HepG2 (cell line): ENCODE measurements around the gene AJUBA. TPM values are rescaled to one million over a fixed set of nuclear protein-coding genes. Genes with fewer than 3 reads are reported as not detected.

ENCODE experiments used
- HDAC1 ChIP-seq: sonication (generic); formaldehyde crosslinking; IDR thresholded peaks from 2 replicates; pipeline ENCODE4 v1.5.1; 2020; ENCODE audit warnings: mild to moderate bottlenecking, missing genetic modification reagents
- KMT2B ChIP-seq: IDR thresholded peaks from 2 replicates; pipeline ENCODE4 v1.6.1; 2016; ENCODE audit warnings: missing genetic modification reagents, missing compliant biosample characterization
- POLR2AphosphoS2 ChIP-seq: IDR thresholded peaks from 2 replicates; pipeline ENCODE4 v1.6.1; 2011; ENCODE audit warnings: low read depth, low read length, improper control_type of control experiment
- POLR2AphosphoS5 ChIP-seq: IDR thresholded peaks from 2 replicates; pipeline ENCODE4 v1.6.1; 2012; ENCODE audit warnings: low read depth, low read length
- SALL2 ChIP-seq: sonication (generic); formaldehyde crosslinking; IDR thresholded peaks from 2 replicates; pipeline ENCODE4 v1.8.1; 2023; ENCODE audit warnings: mild to moderate bottlenecking, missing genetic modification reagents, inconsistent platforms
- ZMYM3 ChIP-seq: sonication (generic); formaldehyde crosslinking; IDR thresholded peaks from 2 replicates; pipeline ENCODE4 v1.5.1; 2020; ENCODE audit warnings: mild to moderate bottlenecking, missing genetic modification reagents
- ZNF138 ChIP-seq: sonication (generic); formaldehyde crosslinking; IDR thresholded peaks from 2 replicates; pipeline ENCODE4 v1.5.0; 2020; ENCODE audit warnings: mild to moderate bottlenecking, low read depth, missing genetic modification reagents
- ZNF17 ChIP-seq: sonication (generic); formaldehyde crosslinking; IDR thresholded peaks from 2 replicates; pipeline ENCODE4 v1.5.0; 2020; ENCODE audit warnings: mild to moderate bottlenecking, missing genetic modification reagents
- ZNF292 ChIP-seq: sonication (generic); formaldehyde crosslinking; IDR thresholded peaks from 2 replicates; pipeline ENCODE4 v1.8.1; 2022; ENCODE audit warnings: mild to moderate bottlenecking, low read depth, missing genetic modification reagents, borderline replicate concordance
- polyA plus RNA-seq, 8 experiments: library from polyadenylated mRNA; depleted of rRNA in 3 of 8; stranded (reverse) in 7 of 8; unstranded in 1 of 8; fragments of >200 nt; fragmentation: Illumina TruSeq in 4 of 8; extraction: Trizol in 4 of 8; gene quantifications; 2 replicates each; pipeline versions ENCODE4 v1.2.1 to v1.2.3, GENCODE V29; 2011 to 2016; ENCODE audit warnings: low read depth in 4 of 8, missing spikeins in 1 of 8, mixed read lengths in 1 of 8; ENCODE audit not compliant: insufficient read depth in 1 of 8
- total RNA-seq, 5 experiments: library from RNA; depleted of rRNA; stranded (reverse); fragments of >200 nt; fragmentation: Illumina TruSeq; extraction: Trizol; gene quantifications; 2 replicates each; pipeline ENCODE4 v1.2.3, GENCODE V29; 2016; ENCODE audit warnings: low read depth in 1 of 5
- TF ChIP-seq, protein P1 (sequence below): sonication (generic); formaldehyde crosslinking; IDR thresholded peaks from 2 replicates; pipeline ENCODE4 v1.8.1; 2023; ENCODE audit warnings: mild to moderate bottlenecking, missing genetic modification reagents
- TF ChIP-seq, protein P2 (sequence below): sonication (generic); formaldehyde crosslinking; IDR thresholded peaks from 2 replicates; pipeline ENCODE4 v1.4.0; 2020; ENCODE audit warnings: missing genetic modification reagents
- TF ChIP-seq, protein P3 (sequence below): IDR thresholded peaks from 2 replicates; pipeline ENCODE4 v1.6.1; 2016
- TF ChIP-seq, protein P4 (sequence below): sonication (generic); formaldehyde crosslinking; IDR thresholded peaks from 2 replicates; pipeline ENCODE4 v1.4.0; 2020; ENCODE audit warnings: mild to moderate bottlenecking, missing genetic modification reagents
- TF ChIP-seq, protein P5 (sequence below): sonication (generic); formaldehyde crosslinking; IDR thresholded peaks from 2 replicates; pipeline ENCODE4 v1.4.0; 2020; ENCODE audit warnings: missing genetic modification reagents, mild to moderate bottlenecking, borderline replicate concordance
- TF ChIP-seq, protein P6 (sequence below): sonication (generic); formaldehyde crosslinking; IDR thresholded peaks from 2 replicates; pipeline ENCODE4 v1.4.0; 2020; ENCODE audit warnings: mild to moderate bottlenecking, low read depth, missing genetic modification reagents

The AJUBA gene
- total and polyA plus RNA-seq, 2 of the 13 experiments (the other 11 are each of a cell fraction or from before 2014, with no cell fraction given): 157 to 241 TPM

DNA sequence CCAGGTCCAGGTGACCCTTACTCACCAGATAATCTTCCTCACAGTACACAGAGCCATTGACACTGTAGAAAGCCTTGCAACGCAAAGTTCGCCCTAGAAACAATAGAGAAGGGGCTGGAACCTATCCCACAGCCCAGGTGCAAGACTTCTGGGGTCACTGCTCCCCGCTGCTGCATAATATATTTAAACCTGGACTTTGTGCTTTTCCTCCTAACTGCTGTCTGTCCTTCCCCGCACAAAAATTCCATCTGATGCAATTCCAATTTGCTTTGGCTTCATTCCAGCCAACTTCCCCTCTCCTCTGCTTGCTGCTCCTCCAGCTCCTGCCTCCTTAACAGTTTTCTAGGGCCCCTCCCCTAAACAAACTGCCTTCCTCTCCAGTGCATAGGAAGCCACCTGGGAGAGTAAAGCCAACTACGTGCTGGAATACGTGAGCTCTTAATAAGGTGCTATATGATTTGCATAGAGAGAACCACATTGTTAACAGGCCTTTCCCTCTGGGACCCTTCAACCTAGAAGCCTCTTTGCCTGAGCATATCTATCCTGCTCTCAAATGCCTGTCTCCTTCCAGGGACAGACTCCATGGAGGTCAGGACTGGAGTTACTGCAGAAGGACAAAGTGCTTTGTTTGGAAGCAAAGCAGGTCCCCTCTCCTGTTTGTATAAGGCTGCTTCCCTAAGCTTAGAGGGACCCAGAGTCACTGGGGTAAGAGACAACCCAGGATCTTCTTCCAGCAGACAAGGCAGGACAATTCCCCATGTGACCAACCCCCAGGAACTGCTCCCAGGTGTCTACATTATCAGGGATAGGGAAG, 5.5 kb downstream of the AJUBA start (continued):
- TF ChIP-seq, protein P1, sequence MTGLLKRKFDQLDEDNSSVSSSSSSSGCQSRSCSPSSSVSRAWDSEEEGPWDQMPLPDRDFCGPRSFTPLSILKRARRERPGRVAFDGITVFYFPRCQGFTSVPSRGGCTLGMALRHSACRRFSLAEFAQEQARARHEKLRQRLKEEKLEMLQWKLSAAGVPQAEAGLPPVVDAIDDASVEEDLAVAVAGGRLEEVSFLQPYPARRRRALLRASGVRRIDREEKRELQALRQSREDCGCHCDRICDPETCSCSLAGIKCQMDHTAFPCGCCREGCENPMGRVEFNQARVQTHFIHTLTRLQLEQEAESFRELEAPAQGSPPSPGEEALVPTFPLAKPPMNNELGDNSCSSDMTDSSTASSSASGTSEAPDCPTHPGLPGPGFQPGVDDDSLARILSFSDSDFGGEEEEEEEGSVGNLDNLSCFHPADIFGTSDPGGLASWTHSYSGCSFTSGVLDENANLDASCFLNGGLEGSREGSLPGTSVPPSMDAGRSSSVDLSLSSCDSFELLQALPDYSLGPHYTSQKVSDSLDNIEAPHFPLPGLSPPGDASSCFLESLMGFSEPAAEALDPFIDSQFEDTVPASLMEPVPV (CRISPR knock-in tag): no peak
- TF ChIP-seq HDAC1 (CRISPR knock-in tag) (no peak), SALL2 (no peak), POLR2AphosphoS5 (peak; percentile 72), ZNF17 (no peak), POLR2AphosphoS2 (peak; percentile 91), ZNF138 (CRISPR knock-in tag) (peak; percentile 69), ZMYM3 (CRISPR knock-in tag) (peak; percentile 69; the same call in 1 of the 2 replicates), ZNF292 (CRISPR knock-in tag) (peak; percentile 64), KMT2B (CRISPR knock-in tag) (peak; percentile 84)
- TF ChIP-seq, protein P2, sequence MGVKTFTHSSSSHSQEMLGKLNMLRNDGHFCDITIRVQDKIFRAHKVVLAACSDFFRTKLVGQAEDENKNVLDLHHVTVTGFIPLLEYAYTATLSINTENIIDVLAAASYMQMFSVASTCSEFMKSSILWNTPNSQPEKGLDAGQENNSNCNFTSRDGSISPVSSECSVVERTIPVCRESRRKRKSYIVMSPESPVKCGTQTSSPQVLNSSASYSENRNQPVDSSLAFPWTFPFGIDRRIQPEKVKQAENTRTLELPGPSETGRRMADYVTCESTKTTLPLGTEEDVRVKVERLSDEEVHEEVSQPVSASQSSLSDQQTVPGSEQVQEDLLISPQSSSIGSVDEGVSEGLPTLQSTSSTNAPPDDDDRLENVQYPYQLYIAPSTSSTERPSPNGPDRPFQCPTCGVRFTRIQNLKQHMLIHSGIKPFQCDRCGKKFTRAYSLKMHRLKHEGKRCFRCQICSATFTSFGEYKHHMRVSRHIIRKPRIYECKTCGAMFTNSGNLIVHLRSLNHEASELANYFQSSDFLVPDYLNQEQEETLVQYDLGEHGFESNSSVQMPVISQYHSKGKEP (CRISPR knock-in tag): 0 out of 2 replicates have a peak, but pooled peaks have one; percentile 73
- TF ChIP-seq, protein P3, sequence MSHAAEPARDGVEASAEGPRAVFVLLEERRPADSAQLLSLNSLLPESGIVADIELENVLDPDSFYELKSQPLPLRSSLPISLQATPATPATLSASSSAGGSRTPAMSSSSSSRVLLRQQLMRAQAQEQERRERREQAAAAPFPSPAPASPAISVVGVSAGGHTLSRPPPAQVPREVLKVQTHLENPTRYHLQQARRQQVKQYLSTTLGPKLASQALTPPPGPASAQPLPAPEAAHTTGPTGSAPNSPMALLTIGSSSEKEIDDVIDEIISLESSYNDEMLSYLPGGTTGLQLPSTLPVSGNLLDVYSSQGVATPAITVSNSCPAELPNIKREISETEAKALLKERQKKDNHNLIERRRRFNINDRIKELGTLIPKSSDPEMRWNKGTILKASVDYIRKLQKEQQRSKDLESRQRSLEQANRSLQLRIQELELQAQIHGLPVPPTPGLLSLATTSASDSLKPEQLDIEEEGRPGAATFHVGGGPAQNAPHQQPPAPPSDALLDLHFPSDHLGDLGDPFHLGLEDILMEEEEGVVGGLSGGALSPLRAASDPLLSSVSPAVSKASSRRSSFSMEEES (CRISPR knock-in tag): peak; percentile 75
- TF ChIP-seq, protein P4, sequence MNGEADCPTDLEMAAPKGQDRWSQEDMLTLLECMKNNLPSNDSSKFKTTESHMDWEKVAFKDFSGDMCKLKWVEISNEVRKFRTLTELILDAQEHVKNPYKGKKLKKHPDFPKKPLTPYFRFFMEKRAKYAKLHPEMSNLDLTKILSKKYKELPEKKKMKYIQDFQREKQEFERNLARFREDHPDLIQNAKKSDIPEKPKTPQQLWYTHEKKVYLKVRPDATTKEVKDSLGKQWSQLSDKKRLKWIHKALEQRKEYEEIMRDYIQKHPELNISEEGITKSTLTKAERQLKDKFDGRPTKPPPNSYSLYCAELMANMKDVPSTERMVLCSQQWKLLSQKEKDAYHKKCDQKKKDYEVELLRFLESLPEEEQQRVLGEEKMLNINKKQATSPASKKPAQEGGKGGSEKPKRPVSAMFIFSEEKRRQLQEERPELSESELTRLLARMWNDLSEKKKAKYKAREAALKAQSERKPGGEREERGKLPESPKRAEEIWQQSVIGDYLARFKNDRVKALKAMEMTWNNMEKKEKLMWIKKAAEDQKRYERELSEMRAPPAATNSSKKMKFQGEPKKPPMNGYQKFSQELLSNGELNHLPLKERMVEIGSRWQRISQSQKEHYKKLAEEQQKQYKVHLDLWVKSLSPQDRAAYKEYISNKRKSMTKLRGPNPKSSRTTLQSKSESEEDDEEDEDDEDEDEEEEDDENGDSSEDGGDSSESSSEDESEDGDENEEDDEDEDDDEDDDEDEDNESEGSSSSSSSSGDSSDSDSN (CRISPR knock-in tag): peak; percentile 63; the same call in 1 of the 2 replicates
- TF ChIP-seq, protein P5, sequence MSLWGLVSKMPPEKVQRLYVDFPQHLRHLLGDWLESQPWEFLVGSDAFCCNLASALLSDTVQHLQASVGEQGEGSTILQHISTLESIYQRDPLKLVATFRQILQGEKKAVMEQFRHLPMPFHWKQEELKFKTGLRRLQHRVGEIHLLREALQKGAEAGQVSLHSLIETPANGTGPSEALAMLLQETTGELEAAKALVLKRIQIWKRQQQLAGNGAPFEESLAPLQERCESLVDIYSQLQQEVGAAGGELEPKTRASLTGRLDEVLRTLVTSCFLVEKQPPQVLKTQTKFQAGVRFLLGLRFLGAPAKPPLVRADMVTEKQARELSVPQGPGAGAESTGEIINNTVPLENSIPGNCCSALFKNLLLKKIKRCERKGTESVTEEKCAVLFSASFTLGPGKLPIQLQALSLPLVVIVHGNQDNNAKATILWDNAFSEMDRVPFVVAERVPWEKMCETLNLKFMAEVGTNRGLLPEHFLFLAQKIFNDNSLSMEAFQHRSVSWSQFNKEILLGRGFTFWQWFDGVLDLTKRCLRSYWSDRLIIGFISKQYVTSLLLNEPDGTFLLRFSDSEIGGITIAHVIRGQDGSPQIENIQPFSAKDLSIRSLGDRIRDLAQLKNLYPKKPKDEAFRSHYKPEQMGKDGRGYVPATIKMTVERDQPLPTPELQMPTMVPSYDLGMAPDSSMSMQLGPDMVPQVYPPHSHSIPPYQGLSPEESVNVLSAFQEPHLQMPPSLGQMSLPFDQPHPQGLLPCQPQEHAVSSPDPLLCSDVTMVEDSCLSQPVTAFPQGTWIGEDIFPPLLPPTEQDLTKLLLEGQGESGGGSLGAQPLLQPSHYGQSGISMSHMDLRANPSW (CRISPR knock-in tag): peak; percentile 27; the same call in 1 of the 2 replicates
- TF ChIP-seq, protein P6, sequence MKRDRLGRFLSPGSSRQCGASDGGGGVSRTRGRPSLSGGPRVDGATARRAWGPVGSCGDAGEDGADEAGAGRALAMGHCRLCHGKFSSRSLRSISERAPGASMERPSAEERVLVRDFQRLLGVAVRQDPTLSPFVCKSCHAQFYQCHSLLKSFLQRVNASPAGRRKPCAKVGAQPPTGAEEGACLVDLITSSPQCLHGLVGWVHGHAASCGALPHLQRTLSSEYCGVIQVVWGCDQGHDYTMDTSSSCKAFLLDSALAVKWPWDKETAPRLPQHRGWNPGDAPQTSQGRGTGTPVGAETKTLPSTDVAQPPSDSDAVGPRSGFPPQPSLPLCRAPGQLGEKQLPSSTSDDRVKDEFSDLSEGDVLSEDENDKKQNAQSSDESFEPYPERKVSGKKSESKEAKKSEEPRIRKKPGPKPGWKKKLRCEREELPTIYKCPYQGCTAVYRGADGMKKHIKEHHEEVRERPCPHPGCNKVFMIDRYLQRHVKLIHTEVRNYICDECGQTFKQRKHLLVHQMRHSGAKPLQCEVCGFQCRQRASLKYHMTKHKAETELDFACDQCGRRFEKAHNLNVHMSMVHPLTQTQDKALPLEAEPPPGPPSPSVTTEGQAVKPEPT (CRISPR knock-in tag): peak; percentile 99
